GM21723 (cell line): ENCODE measurements around the gene XIRP2.
"Not testable (repeated sequence)": the region's sequence is repeated elsewhere in the genome, so short reads cannot be mapped to it uniquely, and the experiment has no call there.

Experiments used
- ATAC-seq: cut with Tn5 transposase; IDR thresholded peaks from one replicate; pipeline ENCODE4 v1.9.1; 2021; ENCODE audit warnings: mild to moderate bottlenecking, moderate library complexity; ENCODE audit not compliant: unreplicated experiment

XIRP2 gene

GRCh38 chr2:167028503-167028902, 140.2 kb downstream of the XIRP2 start:
- no peak for ATAC-seq

- not testable (repeated sequence) for ATAC-seq
Observed at GRCh38 chr2:167034976-167035375, 146.7 kb downstream of the XIRP2 start.

GRCh38 chr2:167048829-167049228, 160.5 kb downstream of the XIRP2 start:
- ATAC-seq = no peak

GRCh38 chr2:167049659-167050058, 161.4 kb downstream of the XIRP2 start:
- no peak for ATAC-seq

GRCh38 chr2:167052825-167053224, 164.5 kb downstream of the XIRP2 start:
- no peak for ATAC-seq

GRCh38 chr2:167054881-167055280, 166.6 kb downstream of the XIRP2 start:
- ATAC-seq = no peak

- ATAC-seq = no peak
Observed at GRCh38 chr2:167057446-167057845, 169.2 kb downstream of the XIRP2 start.

GRCh38 chr2:167059173-167059572, 170.9 kb downstream of the XIRP2 start:
- no peak for ATAC-seq

GRCh38 chr2:167069855-167070254, 181.6 kb downstream of the XIRP2 start:
- ATAC-seq = no peak

- ATAC-seq = not testable (repeated sequence)
Observed at GRCh38 chr2:167075708-167076107, 187.4 kb downstream of the XIRP2 start.

- ATAC-seq = not testable (repeated sequence)
Observed at GRCh38 chr2:167098931-167099330, 210.7 kb downstream of the XIRP2 start.

GRCh38 chr2:167100506-167100905, 212.2 kb downstream of the XIRP2 start:
- no peak for ATAC-seq

- ATAC-seq = no peak
Observed at GRCh38 chr2:167103028-167103756, 214.9 kb downstream of the XIRP2 start.

- no peak for ATAC-seq
Observed at GRCh38 chr2:167103757-167104133, 215.5 kb downstream of the XIRP2 start.

GRCh38 chr2:167104691-167105090, 216.4 kb downstream of the XIRP2 start:
- no peak for ATAC-seq

- not testable (repeated sequence) for ATAC-seq
Observed at GRCh38 chr2:167109682-167110081, 221.4 kb downstream of the XIRP2 start.

- ATAC-seq = no peak
Observed at GRCh38 chr2:167110345-167110744, 222.1 kb downstream of the XIRP2 start.

GRCh38 chr2:167114018-167114417, 225.7 kb downstream of the XIRP2 start:
- no peak for ATAC-seq

GRCh38 chr2:167115541-167115940, 227.3 kb downstream of the XIRP2 start:
- no peak for ATAC-seq

GRCh38 chr2:167122389-167122788, 234.1 kb downstream of the XIRP2 start:
- no peak for ATAC-seq

GRCh38 chr2:167126165-167126564, 237.9 kb downstream of the XIRP2 start:
- no peak for ATAC-seq

- ATAC-seq = no peak
Observed at GRCh38 chr2:167127135-167127534, 238.9 kb downstream of the XIRP2 start.

- ATAC-seq = no peak
Observed at GRCh38 chr2:167128130-167128529, 239.8 kb downstream of the XIRP2 start.
